GM12892 (cell line): Measurements from ENCODE around the gene PCDHGA3.

Experiments used
- DNase-seq: peaks from one replicate; pipeline ENCODE4 v3.0.0; 2011; ENCODE audit not compliant: insufficient read length
- FAIRE-seq: peaks from 2 replicates; lab custom pipeline; 2011; peaks lifted over from hg19 to GRCh38; lab: Jason Lieb, UNC
- POLR2A ChIP-seq: IDR thresholded peaks from 2 replicates; pipeline ENCODE4 v1.6.1; 2011; ENCODE audit warnings: low read depth, low read length, control low read depth
- POLR2AphosphoS5 ChIP-seq: IDR thresholded peaks from 2 replicates; pipeline ENCODE4 v1.6.1; 2011; ENCODE audit warnings: low read depth, low read length, control low read depth
- TAF1 ChIP-seq: IDR thresholded peaks from 2 replicates; pipeline ENCODE4 v1.6.1; 2011; ENCODE audit warnings: low read depth, mild to moderate bottlenecking, control low read depth, low read length, borderline replicate concordance

Gene PCDHGA3

DNA sequence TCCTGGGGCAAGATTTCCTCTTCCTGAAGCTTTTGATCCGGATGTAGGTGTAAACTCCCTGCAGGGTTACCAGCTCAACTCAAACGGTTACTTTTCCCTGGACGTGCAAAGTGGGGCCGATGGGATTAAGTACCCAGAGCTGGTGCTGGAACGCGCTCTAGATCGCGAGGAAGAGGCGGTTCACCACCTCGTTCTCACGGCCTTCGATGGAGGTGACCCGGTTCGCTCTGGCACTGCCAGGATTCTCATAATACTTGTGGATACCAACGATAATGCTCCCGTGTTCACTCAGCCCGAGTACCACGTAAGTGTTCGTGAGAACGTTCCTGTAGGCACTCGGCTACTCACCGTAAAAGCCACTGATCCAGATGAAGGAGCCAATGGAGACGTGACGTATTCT is 12.0 kb downstream of the PCDHGA3 start:
- FAIRE-seq (no peak), DNase-seq (no peak)
- TF ChIP-seq TAF1 (no peak), POLR2AphosphoS5 (no peak), POLR2A (no peak)

- no peak for FAIRE-seq
- TF ChIP-seq TAF1 (no peak), POLR2A (no peak), POLR2AphosphoS5 (no peak)
- DNase-seq = no peak
These were observed 12.5 kb downstream of the PCDHGA3 start for GRCh38 chr5:141356133-141356532.

DNA sequence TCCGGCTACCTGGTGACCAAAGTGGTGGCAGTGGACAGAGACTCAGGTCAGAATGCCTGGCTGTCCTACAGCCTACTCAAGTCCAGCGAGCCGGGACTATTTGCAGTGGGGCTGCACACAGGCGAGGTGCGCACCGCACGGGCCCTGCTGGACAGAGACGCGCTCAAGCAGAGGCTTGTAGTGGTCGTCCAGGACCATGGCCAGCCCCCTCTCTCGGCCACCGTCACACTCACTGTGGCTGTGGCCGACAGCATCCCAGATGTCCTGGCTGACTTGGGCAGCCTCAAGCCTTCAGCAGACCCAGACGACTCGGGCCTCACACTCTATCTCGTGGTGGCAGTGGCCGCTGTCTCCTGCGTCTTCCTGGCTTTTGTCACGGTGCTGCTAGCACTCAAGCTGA is 13.3 kb downstream of the PCDHGA3 start:
- no peak for TF ChIP-seq POLR2AphosphoS5
- TF ChIP-seq POLR2A = no peak
- no peak for TF ChIP-seq TAF1
- DNase-seq (no peak), FAIRE-seq (no peak)

GRCh38 chr5:141359790-141360426 is 16.3 kb downstream of the PCDHGA3 start, which contains the start of gene PCDHGB2:
TSS of gene PCDHGB2 (plus strand) at chr5:141359994. CDS start at chr5:141360136, 142 bp downstream.
- FAIRE-seq = no peak
- no peak for TF ChIP-seq POLR2A
- no peak for TF ChIP-seq POLR2AphosphoS5
- no peak for TF ChIP-seq TAF1
- no peak for DNase-seq

DNA sequence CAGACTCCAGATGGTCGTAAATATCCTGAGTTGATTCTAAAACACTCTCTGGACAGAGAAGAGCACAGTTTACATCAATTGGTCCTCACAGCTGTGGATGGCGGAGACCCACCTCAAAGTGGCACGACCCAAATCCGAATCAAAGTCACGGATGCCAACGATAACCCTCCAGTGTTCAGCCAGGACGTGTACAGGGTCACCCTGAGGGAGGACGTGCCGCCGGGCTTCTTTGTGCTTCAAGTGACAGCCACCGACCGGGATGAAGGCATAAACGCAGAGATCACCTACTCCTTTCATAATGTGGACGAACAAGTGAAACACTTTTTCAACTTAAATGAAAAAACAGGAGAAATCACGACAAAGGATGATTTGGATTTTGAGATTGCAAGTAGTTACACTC is 17.1 kb downstream of the PCDHGA3 start:
- FAIRE-seq = no peak
- TF ChIP-seq TAF1 = no peak
- no peak for TF ChIP-seq POLR2AphosphoS5
- no peak for TF ChIP-seq POLR2A
- DNase-seq = no peak

DNA sequence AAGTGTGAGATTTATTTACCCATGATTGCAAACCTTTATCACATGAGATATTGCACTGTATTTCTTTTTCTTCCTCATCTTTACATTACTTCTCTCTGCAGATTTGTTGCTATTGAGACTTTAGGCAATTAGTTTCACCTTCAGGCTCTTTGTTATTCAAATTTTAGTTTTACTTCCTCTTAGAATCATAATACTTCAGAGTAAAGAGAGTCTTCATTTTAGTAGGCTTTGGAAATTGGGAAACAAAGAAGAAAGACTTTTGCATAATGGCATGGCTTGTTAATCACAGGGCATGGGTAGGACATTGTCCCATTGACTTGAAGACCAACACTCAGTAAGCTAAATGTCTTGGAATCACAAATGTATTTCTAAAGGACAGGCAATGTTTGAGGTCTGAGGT is 19.1 kb downstream of the PCDHGA3 start:
- FAIRE-seq = no peak
- TF ChIP-seq TAF1 (no peak), POLR2A (no peak), POLR2AphosphoS5 (no peak)
- DNase-seq = no peak

GRCh38 chr5:141363952-141364660 is 20.5 kb downstream of the PCDHGA3 start, which contains the start of gene PCDHGA5:
TSS of gene PCDHGA5 (plus strand) at chr5:141364162. CDS start at chr5:141364331, 169 bp downstream.
- TF ChIP-seq POLR2AphosphoS5 = no peak
- TF ChIP-seq POLR2A = no peak
- no peak for TF ChIP-seq TAF1
- no peak for FAIRE-seq
- no peak for DNase-seq

DNA sequence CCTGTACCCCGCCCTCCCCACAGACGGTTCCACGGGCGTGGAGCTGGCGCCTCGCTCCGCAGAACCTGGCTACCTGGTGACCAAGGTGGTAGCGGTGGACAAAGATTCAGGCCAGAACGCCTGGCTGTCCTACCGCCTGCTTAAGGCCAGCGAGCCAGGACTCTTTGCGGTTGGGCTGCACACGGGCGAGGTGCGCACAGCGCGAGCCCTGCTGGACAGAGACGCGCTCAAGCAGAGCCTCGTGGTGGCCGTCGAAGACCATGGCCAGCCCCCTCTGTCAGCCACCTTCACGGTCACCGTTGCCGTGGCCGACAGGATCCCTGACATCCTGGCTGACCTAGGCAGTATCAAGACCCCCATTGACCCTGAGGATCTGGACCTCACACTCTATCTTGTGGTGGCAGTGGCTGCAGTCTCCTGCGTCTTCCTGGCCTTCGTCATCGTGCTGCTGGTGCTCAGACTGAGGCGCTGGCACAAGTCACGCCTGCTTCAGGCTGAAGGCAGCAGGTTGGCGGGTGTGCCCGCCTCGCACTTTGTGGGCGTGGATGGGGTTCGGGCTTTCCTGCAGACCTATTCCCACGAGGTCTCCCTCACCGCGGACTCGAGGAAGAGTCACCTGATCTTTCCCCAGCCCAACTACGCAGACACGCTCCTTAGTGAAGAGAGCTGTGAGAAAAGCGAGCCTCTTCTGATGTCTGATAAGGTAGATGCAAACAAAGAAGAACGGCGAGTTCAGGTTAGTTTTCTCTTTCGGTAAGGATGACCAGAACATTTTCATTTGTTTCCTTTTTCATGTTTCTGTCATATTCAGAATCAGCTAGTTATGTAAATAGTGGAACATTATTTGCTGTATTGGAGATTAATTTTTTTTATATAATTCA is 22.6 kb downstream of the PCDHGA3 start:
- no peak for FAIRE-seq
- TF ChIP-seq POLR2A (no peak), TAF1 (no peak), POLR2AphosphoS5 (no peak)
- DNase-seq = no peak

DNA sequence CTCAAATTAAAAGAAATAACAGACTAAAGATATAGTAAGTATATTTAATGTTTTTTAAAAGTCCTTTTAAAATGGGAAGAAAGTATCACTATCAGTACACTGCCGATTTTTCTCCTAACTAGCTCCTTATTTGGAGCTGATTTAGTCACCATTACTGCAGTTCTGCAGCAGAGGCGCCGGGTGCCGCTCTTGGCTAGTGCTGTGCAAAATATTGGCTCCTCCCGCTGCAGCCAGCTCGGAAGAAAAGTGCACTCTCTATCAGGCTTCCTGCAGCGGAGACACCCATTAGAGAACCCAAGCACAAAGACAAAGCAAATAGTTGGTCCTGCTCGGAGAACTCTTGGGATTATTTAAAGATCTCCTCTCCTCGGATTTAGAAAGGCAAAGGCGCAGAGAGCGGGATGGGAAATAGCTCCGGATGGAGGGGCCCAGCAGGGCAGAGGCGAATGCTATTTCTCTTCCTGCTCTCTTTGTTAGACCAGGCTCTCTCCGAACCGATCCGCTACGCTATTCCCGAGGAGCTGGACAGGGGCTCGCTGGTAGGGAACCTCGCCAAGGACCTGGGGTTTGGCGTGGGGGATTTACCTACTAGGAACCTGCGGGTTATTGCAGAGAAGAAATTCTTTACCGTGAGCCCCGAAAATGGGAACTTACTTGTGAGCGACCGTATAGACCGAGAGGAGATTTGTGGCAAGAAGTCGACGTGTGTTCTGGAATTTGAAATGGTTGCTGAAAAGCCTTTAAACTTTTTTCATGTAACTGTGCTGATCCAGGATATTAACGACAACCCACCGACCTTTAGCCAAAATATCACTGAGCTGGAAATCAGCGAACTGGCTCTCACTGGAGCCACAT is 26.6 kb downstream of the PCDHGA3 start, which contains the start of gene PCDHGB3:
Gene PCDHGB3, plus strand, starts transcription at position 249 of the 855 bp plus-strand sequence. Its CDS starts 153 bp downstream, at position 402.
- TF ChIP-seq TAF1 (no peak), POLR2A (peak; percentile 27; the same call in 1 of the 2 replicates)
- FAIRE-seq = peak; percentile 56
- no peak for DNase-seq

DNA sequence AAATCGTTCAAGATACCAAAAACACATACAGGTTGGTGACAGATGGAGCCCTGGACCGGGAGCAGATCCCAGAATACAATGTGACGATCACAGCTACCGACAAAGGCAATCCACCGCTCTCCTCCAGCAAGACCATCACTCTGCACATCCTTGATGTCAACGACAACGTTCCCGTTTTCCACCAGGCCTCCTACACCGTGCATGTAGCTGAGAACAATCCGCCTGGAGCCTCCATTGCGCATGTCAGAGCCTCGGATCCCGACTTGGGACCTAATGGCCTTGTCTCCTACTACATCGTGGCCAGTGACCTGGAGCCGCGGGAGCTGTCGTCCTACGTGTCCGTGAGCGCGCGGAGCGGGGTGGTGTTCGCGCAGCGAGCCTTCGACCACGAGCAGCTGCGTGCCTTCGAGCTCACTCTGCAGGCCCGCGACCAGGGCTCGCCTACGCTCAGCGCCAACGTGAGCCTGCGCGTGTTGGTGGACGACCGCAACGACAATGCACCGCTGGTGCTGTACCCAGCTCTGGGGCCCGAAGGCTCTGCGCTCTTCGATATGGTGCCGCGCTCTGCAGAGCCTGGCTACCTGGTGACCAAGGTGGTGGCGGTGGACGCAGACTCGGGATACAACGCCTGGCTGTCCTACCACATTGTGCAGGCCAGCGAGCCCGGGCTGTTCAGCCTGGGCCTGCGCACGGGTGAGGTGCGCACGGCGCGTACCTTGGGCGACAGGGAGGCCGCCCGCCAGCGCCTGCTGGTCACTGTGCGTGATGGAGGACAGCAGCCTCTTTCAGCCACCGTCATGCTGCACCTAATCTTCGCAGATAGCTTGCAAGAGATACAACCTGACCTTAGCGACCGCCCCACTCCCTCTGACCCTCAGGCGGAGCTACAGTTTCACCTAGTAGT is 28.2 kb downstream of the PCDHGA3 start:
- FAIRE-seq (no peak), DNase-seq (no peak)
- TF ChIP-seq POLR2AphosphoS5 (no peak), TAF1 (no peak), POLR2A (no peak)
